ENCODE results near the gene ACE. TPM values are rescaled to one million over a fixed set of nuclear protein-coding genes. Genes with fewer than 3 reads are reported as not detected.

Gene ACE
- total RNA-seq = 22.8 TPM

- no peak for DNase-seq (ENCODE audit: low spot score)
Observed at GRCh38 chr17:63476854-63477479, at the start of gene ACE. Gene ACE, plus strand, starts transcription at chr17:63477061. Its CDS starts 34 bp downstream, at chr17:63477095.

- no peak for DNase-seq (ENCODE audit: low spot score)
Observed at GRCh38 chr17:63429766-63430165, 47.1 kb upstream of the ACE start.

- DNase-seq (ENCODE audit: low spot score) = no peak
Observed at GRCh38 chr17:63430223-63430622, 46.6 kb upstream of the ACE start.

GRCh38 chr17:63431618-63431938, 45.3 kb upstream of the ACE start:
- DNase-seq (ENCODE audit: low spot score) = no peak

GRCh38 chr17:63431939-63432804, 44.7 kb upstream of the ACE start:
- no peak for DNase-seq (ENCODE audit: low spot score)

- peak; percentile 61 for DNase-seq (ENCODE audit: low spot score)
Observed at GRCh38 chr17:63433746-63434591, 42.9 kb upstream of the ACE start.

GRCh38 chr17:63434951-63435571, 41.8 kb upstream of the ACE start:
- peak; percentile 86 for DNase-seq (ENCODE audit: low spot score)

- peak; percentile 37 for DNase-seq (ENCODE audit: low spot score)
Observed at GRCh38 chr17:63435681-63436522, 41.0 kb upstream of the ACE start.

GRCh38 chr17:63436523-63437110, 40.2 kb upstream of the ACE start:
- DNase-seq (ENCODE audit: low spot score) = no peak

- no peak for DNase-seq (ENCODE audit: low spot score)
Observed at GRCh38 chr17:63437287-63438091, 39.4 kb upstream of the ACE start.

GRCh38 chr17:63438092-63439051, 38.5 kb upstream of the ACE start:
- no peak for DNase-seq (ENCODE audit: low spot score)

GRCh38 chr17:63439687-63440086, 37.2 kb upstream of the ACE start:
- no peak for DNase-seq (ENCODE audit: low spot score)

GRCh38 chr17:63440127-63440769, 36.6 kb upstream of the ACE start:
- no peak for DNase-seq (ENCODE audit: low spot score)

- no peak for DNase-seq (ENCODE audit: low spot score)
Observed at GRCh38 chr17:63440770-63441335, 36.0 kb upstream of the ACE start.

GRCh38 chr17:63441654-63442053, 35.2 kb upstream of the ACE start:
- no peak for DNase-seq (ENCODE audit: low spot score)

- no peak for DNase-seq (ENCODE audit: low spot score)
Observed at GRCh38 chr17:63442074-63442473, 34.8 kb upstream of the ACE start.

- DNase-seq (ENCODE audit: low spot score) = no peak
Observed at GRCh38 chr17:63442549-63443035, 34.3 kb upstream of the ACE start.

GRCh38 chr17:63443053-63443452, 33.8 kb upstream of the ACE start:
- DNase-seq (ENCODE audit: low spot score) = no peak

All from mucosa of gallbladder (tissue), 1 donor.